Activated gamma-delta T cell treated with Interleukin-2 at 50 U/mL for 16 hours (primary cell): ENCODE measurements around the gene GRAP2.

Experiments used
- DNase-seq: peaks from one replicate; pipeline ENCODE4 v3.0.0-alpha.2; 2020

Gene GRAP2

GRCh38 chr22:40021401-40022000 is 120.6 kb downstream of the GRAP2 start:
- DNase-seq = no peak

GRCh38 chr22:40022536-40023240 is 121.8 kb downstream of the GRAP2 start:
- DNase-seq = no peak
